K562 (cell line): ENCODE data around the gene SOCS2. TPM values are rescaled to one million over a fixed set of nuclear protein-coding genes. Genes with fewer than 3 reads are reported as not detected.

Experiments
- CBX2 ChIP-seq: fragments of 200-600 bp; sonication (generic); IDR thresholded peaks from one replicate; pipeline ENCODE4 v1.6.1; 2012; ENCODE audit warnings: mild to moderate bottlenecking, low read length, inconsistent platforms; ENCODE audit not compliant: insufficient read depth, poor library complexity, severe bottlenecking
- ESRRB ChIP-seq: fragments of 250-450 bp; sonication (Bioruptor Pico); IDR thresholded peaks from 2 replicates; pipeline ENCODE4 v1.5.0; 2020; ENCODE audit warnings: mild to moderate bottlenecking, moderate library complexity, borderline replicate concordance
- FOXK1 ChIP-seq: sonication (generic); formaldehyde crosslinking; IDR thresholded peaks from 2 replicates; pipeline ENCODE4 v1.8.0; 2022; ENCODE audit warnings: missing genetic modification reagents, mild to moderate bottlenecking, borderline replicate concordance
- FOXK2 ChIP-seq, 2 experiments: fragments of 450-650 bp; IDR thresholded peaks in 1 of 2; conservative IDR thresholded peaks in 1 of 2; 2 replicates each; pipeline ENCODE4 v1.6.1; 2016; ENCODE audit warnings: low read depth in 2 of 2, mild to moderate bottlenecking in 1 of 2
- KAT8 ChIP-seq: fragments of 450-650 bp; IDR thresholded peaks from 2 replicates; pipeline ENCODE4 v1.6.1; 2016; ENCODE audit warnings: low read depth, mild to moderate bottlenecking
- MEF2D ChIP-seq: conservative IDR thresholded peaks from 2 replicates; pipeline ENCODE4 v1.6.1; 2016; ENCODE audit warnings: low read depth, missing genetic modification characterization, missing compliant biosample characterization
- MYC ChIP-seq, 2 experiments: fragments of 250-450 bp in 1 of 2; sonication (Bioruptor Pico) in 1 of 2; IDR thresholded peaks; 2 replicates each; pipeline versions ENCODE4 v1.5.1 to v1.6.1; 2012 to 2021; ENCODE audit warnings: low read depth in 2 of 2, borderline replicate concordance in 1 of 2, improper control_type of control experiment in 1 of 2, low read length in 1 of 2, mild to moderate bottlenecking in 1 of 2, moderate library complexity in 1 of 2
- NR0B1 ChIP-seq: fragments of 450-650 bp; IDR thresholded peaks from one replicate; pipeline ENCODE4 v1.6.1; 2018; ENCODE audit warnings: mild to moderate bottlenecking, moderate library complexity; ENCODE audit not compliant: partially characterized antibody
- NUFIP1 ChIP-seq: fragments of 450-650 bp; IDR thresholded peaks from 2 replicates; pipeline ENCODE4 v1.6.1; 2018; ENCODE audit not compliant: partially characterized antibody
- PTRF ChIP-seq: fragments of 450-650 bp; IDR thresholded peaks from 2 replicates; pipeline ENCODE4 v1.6.1; 2016; ENCODE audit warnings: mild to moderate bottlenecking, missing genetic modification characterization, missing compliant biosample characterization
- RBM15 ChIP-seq: fragments of 200-400 bp; formaldehyde crosslinking; IDR thresholded peaks from 2 replicates; pipeline ENCODE4 v1.6.1; 2018; ENCODE audit warnings: mild to moderate bottlenecking, low read length, moderate library complexity; ENCODE audit not compliant: insufficient read depth
- SMARCC2 ChIP-seq: fragments of 450-650 bp; IDR thresholded peaks from 2 replicates; pipeline ENCODE4 v1.6.1; 2017; ENCODE audit warnings: antibody characterized with exemption, moderate library complexity, mild to moderate bottlenecking, low read depth
- SREBF1 ChIP-seq: fragments of 150-350 bp; IDR thresholded peaks from 2 replicates; pipeline ENCODE4 v1.6.1; 2014; ENCODE audit warnings: antibody characterized with exemption, low read depth, low read length, borderline replicate concordance
- THRB ChIP-seq: fragments of 450-650 bp; formaldehyde crosslinking; conservative IDR thresholded peaks from 2 replicates; pipeline ENCODE4 v1.4.0; 2022; ENCODE audit warnings: mild to moderate bottlenecking, missing genetic modification characterization
- TRIM24 ChIP-seq, 2 experiments: fragments of 450-650 bp; IDR thresholded peaks; 2 replicates each; pipeline ENCODE4 v1.6.1; 2016
- ZC3H4 ChIP-seq: sonication (generic); formaldehyde crosslinking; IDR thresholded peaks from 2 replicates; pipeline ENCODE4 v1.9.0; 2021; ENCODE audit warnings: missing genetic modification reagents, borderline replicate concordance
- ZKSCAN3 ChIP-seq: fragments of 250-450 bp; sonication (Bioruptor Pico); IDR thresholded peaks from 2 replicates; pipeline ENCODE4 v1.4.0; 2020
- ZNF23 ChIP-seq: fragments of 250-450 bp; sonication (Bioruptor Pico); IDR thresholded peaks from 2 replicates; pipeline ENCODE4 v1.4.0; 2020; ENCODE audit warnings: mild to moderate bottlenecking
- ZNF3 ChIP-seq: fragments of 250-450 bp; sonication (Bioruptor Pico); IDR thresholded peaks from 2 replicates; pipeline ENCODE4 v1.5.0; 2021; ENCODE audit warnings: mild to moderate bottlenecking, moderate library complexity
- ZNF589 ChIP-seq: fragments of 200-800 bp; sonication (Bioruptor generic); IDR thresholded peaks from 2 replicates; pipeline ENCODE4 v1.6.1; 2016; ENCODE audit warnings: low read depth, missing genetic modification characterization, missing compliant biosample characterization
- polyA plus RNA-seq, 8 experiments: library from polyadenylated mRNA; depleted of rRNA in 4 of 8; stranded (reverse) in 5 of 8; unstranded in 3 of 8; fragments of >200 nt; fragmentation: Nextera tagmentation in 2 of 8; fragmentation: Illumina TruSeq in 1 of 8; extraction: Ambion mirVana in 2 of 8; extraction: Trizol in 1 of 8; gene quantifications; 2 replicates each; pipeline versions ENCODE4 v1.2.1 to v1.2.3, GENCODE V29; 2011 to 2014; ENCODE audit warnings: inconsistent platforms in 1 of 8, missing spikeins in 1 of 8
- total RNA-seq, 7 experiments: library from RNA; depleted of rRNA in 6 of 7; stranded (reverse); fragments of >200 nt in 6 of 7; fragmentation: Illumina TruSeq in 2 of 7; extraction: Trizol in 2 of 7; gene quantifications; 2 replicates each; pipeline versions ENCODE4 v1.2.1 to v1.2.3, GENCODE V29; 2011 to 2021; ENCODE audit warnings: low replicate concordance in 1 of 7
- TF ChIP-seq, protein P1 (sequence below): sonication (generic); formaldehyde crosslinking; IDR thresholded peaks from 2 replicates; pipeline ENCODE4 v1.9.0; 2022; ENCODE audit warnings: mild to moderate bottlenecking, missing genetic modification reagents
- TF ChIP-seq, protein P2 (sequence below), 2 experiments: fragments of 450-650 bp in 1 of 2; sonication (generic) in 1 of 2; formaldehyde crosslinking; conservative IDR thresholded peaks; 2 replicates each; pipeline versions ENCODE4 v1.4.0 to v1.8.1; 2020 to 2022; ENCODE audit warnings: mild to moderate bottlenecking in 1 of 2, missing genetic modification reagents in 1 of 2

Gene SOCS2
- total and polyA plus RNA-seq, 9 of the 15 experiments (the other 6 are each of a cell fraction or from before 2014, with no cell fraction given): 37.0 to 162 (median 98.7) TPM

- TF ChIP-seq ESRRB (no peak), ZKSCAN3 (CRISPR knock-in tag) (no peak), TRIM24 (IDR thresholded peaks at IDR 0.05) (0 out of 4 replicates have a peak, but pooled peaks of 1 of the 2 experiments have one; percentile 20), PTRF (tag) (no peak), KAT8 (no peak), ZNF589 (CRISPR knock-in tag) (no peak), CBX2 (no peak), FOXK2 (conservative IDR thresholded peaks at IDR 0.05 in 1 of 2, IDR thresholded peaks at IDR 0.05 in 1 of 2; ENCODE audit: low read depth in 2 of 2) (0 out of 4 replicates have a peak, but pooled peaks of 1 of the 2 experiments have one; percentile 12), NR0B1 (no peak), ZC3H4 (CRISPR knock-in tag) (no peak), MEF2D (no peak), MYC (IDR thresholded peaks at IDR 0.05; ENCODE audit: low read depth, low read length) (peak; percentile 68; the same call in 1 of the 2 replicates), MYC (CRISPR knock-in tag; IDR thresholded peaks at IDR 0.05; ENCODE audit: borderline replicate concordance, low read depth) (no peak), ZNF23 (CRISPR knock-in tag) (no peak), RBM15 (no peak), FOXK1 (CRISPR knock-in tag) (no peak), NUFIP1 (no peak), SREBF1 (no peak), THRB (CRISPR knock-in tag) (peak; percentile 67; the same call in 1 of the 2 replicates), ZNF3 (no peak), SMARCC2 (no peak)
- TF ChIP-seq, protein P1, sequence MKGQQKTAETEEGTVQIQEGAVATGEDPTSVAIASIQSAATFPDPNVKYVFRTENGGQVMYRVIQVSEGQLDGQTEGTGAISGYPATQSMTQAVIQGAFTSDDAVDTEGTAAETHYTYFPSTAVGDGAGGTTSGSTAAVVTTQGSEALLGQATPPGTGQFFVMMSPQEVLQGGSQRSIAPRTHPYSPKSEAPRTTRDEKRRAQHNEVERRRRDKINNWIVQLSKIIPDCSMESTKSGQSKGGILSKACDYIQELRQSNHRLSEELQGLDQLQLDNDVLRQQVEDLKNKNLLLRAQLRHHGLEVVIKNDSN (CRISPR knock-in tag): no peak
- TF ChIP-seq, protein P2, sequence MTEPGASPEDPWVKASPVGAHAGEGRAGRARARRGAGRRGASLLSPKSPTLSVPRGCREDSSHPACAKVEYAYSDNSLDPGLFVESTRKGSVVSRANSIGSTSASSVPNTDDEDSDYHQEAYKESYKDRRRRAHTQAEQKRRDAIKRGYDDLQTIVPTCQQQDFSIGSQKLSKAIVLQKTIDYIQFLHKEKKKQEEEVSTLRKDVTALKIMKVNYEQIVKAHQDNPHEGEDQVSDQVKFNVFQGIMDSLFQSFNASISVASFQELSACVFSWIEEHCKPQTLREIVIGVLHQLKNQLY (CRISPR knock-in tag; conservative IDR thresholded peaks at IDR 0.05): no peak
Observed at GRCh38 chr12:93591137-93591868, 18.8 kb downstream of the SOCS2 start (continued).
